Fibroblast of upper back skin (primary cell): ENCODE data around the gene TPSG1.
"Not testable (repeated sequence)": the region's sequence is repeated elsewhere in the genome, so short reads cannot be mapped to it uniquely, and the experiment has no call there.

Source experiments
- DNase-seq: peaks from one replicate; pipeline ENCODE4 v3.0.0-alpha.2; 2013

TPSG1 gene

DNA sequence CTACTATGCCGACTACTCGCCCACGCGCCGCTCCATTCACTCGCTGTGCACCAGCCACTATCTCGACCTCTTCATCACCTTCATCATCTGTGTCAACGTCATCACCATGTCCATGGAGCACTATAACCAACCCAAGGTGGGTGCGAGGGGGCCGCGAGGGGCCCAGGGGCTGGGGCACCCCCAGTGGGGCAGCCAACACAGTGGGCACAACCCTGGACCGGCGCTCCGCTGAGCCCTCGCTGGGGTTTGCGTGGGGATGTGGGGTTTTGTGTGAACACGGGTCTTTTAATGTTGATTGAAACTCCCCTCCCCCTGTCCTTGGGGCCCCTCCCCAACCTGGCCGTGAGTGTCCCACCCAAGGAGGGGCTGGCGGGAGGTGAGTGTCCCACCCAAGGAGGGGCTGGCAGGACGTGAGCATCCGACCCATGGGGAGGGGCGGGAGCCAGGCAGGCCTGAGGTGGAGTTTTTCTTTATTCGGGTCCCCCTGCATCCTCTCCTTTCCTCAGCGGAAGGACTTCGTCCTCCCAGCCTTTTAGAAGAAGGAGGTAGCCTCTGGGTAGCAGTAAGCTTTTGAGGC, 11.2 kb downstream of the TPSG1 start:
- no peak for DNase-seq

DNA sequence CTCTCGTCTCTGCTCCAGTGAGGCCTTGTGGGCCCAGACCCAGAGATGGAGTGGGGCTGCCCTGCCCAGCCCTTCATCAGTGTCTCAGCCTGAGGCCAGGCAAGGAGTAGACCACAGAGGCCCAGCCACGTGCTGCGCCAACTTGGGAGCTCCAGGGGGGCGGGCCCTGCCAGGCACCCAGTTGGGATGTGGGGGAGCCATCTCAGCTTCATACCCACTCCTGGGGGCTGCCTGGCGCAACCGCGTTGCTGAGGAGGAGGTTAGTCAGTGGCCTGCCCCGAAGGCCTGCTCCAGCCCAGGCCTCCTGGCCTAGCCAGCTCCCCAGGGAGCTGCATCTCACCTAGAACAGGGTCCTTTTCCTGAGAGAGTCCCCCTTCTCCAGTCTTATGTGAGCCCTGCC, 11.8 kb downstream of the TPSG1 start:
- no peak for DNase-seq

DNA sequence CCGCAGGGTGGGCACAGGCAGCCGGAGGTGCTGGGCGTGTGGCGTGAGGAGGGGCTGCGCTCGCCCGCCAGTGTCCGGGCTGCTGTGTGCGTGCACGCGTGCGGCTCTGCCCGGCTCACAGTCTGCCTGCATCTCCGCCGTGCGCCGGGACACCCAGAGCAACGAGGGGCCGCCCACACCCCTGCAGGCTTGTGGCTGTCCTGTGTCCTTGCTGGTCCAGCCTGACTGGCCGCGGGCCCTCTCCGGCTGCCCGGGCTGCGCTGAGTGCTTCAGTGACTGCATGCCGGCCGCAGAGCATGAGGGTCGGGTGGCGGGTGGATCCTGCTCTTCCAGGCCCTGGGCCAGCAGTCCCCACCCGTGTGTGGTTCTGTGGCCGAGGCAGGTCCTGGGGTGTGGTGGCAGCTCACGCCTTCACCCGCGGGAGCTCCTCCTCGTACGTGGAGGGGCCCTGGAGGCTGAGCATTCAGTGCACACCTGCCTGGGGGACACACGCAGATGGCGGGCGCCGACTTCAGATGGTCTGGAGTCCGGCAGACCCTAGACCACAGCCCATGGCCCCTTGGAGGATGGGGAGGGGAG, 12.4 kb downstream of the TPSG1 start:
- DNase-seq = no peak

DNA sequence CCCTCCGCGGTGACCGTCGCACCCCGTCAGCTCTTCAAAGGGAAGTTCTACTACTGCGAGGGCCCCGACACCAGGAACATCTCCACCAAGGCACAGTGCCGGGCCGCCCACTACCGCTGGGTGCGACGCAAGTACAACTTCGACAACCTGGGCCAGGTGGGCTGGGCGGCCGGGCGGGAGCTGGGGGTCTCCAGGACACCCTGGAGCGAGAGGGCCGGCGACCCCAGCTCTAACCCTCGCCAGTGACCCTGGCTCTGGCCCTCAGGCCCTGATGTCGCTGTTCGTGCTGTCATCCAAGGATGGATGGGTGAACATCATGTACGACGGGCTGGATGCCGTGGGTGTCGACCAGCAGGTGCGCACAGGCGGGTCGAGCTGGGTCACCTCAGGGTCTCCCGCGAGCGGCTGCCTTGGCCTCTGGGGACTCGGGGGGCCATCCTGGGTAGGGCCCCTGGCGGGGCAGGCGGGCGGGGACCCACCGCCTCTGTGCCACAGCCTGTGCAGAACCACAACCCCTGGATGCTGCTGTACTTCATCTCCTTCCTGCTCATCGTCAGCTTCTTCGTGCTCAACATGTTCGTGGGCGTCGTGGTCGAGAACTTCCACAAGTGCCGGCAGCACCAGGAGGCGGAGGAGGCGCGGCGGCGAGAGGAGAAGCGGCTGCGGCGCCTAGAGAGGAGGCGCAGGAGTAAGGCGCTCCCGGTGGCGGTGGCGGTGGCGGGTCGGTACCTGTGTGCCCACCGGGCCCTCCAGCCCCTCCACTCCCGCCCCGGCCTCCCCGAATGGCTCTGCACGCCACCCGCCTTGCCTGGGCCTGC, 13.4 kb downstream of the TPSG1 start:
- no peak for DNase-seq

DNA sequence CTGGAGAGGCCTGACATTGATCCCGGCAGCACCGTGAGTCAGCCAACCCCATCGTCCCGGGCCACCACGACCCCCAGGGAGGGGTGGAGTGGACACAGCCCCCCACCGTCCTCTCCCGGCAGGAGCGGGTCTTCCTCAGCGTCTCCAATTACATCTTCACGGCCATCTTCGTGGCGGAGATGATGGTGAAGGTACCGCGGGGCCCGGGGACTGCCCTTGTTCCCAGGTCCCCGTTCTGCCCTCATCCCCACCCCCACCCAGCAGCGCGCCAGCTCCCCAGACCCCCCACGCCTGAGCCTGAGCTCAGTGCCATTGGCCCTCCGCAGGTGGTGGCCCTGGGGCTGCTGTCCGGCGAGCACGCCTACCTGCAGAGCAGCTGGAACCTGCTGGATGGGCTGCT, 14.6 kb downstream of the TPSG1 start:
- no peak for DNase-seq

DNA sequence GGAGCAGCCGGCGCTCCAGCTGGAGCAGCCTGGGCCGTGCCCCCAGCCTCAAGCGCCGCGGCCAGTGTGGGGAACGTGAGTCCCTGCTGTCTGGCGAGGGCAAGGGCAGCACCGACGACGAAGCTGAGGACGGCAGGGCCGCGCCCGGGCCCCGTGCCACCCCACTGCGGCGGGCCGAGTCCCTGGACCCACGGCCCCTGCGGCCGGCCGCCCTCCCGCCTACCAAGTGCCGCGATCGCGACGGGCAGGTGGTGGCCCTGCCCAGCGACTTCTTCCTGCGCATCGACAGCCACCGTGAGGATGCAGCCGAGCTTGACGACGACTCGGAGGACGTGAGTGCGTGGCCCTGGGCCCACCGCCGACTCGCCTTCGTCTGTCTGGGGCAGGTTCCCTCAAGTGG, 16.0 kb downstream of the TPSG1 start:
- DNase-seq = no peak

DNA sequence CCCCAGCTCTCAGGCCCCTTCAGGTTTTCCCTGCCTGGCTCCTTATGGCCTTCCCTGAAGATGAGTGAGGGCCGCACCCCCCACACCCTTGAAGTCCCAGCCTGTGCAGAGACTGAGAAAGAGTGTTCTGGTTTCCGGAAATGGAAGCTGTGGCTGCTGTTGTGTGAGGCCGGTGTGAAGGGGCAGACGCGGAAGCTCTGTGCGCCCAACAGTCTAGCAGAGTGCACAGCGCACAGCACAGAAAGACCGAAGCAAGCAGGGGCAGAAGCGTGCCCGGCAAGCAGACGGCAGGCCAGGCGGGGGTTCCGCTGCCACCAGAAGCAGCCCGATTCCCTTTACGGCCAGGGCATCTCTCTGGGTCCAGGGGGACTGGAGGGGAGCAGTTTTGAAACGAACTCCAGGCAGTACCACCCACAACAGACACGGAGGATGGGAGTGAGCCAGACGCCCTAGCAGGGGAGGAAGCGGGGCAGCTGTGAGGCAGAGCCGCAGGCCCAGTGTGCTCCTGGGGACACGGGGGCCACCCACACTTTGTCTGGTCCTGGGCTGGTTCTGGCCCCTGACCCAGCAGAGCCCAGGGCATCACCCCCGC, 16.7 kb downstream of the TPSG1 start:
- no peak for DNase-seq

GRCh38 chr16:1206786-1207185, 18.3 kb downstream of the TPSG1 start:
- no peak for DNase-seq

GRCh38 chr16:1206326-1206725, 18.7 kb downstream of the TPSG1 start:
- no peak for DNase-seq

- DNase-seq = no peak
These were observed 20.1 kb downstream of the TPSG1 start for GRCh38 chr16:1204933-1205332.

DNA sequence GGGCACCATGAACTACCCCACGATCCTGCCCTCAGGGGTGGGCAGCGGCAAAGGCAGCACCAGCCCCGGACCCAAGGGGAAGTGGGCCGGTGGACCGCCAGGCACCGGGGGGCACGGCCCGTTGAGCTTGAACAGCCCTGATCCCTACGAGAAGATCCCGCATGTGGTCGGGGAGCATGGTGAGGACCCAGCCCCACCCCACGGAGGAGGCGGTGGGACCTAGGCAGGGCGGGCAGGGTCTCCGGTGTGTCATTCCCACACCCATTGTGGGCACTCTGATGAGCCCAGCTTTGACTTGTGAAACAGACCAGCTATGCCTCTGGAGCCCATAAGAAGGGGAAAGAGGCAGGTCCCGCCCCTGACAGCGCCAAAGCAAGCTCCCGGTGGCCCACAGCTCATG, 22.8 kb downstream of the TPSG1 start:
- no peak for DNase-seq

DNA sequence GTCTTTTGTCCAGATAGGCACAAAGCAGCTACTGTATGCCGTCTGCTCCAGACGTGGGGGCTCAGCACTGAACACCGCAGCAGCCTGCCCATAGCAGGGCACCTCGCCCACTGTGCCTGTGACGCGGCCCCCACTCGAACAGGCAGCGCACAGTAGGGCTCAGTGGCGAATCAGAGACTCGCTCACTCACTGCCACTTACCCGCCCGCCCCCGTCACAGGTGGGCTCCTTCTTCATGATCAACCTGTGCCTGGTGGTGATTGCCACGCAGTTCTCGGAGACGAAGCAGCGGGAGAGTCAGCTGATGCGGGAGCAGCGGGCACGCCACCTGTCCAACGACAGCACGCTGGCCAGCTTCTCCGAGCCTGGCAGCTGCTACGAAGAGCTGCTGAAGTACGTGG, 23.6 kb downstream of the TPSG1 start:
- DNase-seq = no peak

DNA sequence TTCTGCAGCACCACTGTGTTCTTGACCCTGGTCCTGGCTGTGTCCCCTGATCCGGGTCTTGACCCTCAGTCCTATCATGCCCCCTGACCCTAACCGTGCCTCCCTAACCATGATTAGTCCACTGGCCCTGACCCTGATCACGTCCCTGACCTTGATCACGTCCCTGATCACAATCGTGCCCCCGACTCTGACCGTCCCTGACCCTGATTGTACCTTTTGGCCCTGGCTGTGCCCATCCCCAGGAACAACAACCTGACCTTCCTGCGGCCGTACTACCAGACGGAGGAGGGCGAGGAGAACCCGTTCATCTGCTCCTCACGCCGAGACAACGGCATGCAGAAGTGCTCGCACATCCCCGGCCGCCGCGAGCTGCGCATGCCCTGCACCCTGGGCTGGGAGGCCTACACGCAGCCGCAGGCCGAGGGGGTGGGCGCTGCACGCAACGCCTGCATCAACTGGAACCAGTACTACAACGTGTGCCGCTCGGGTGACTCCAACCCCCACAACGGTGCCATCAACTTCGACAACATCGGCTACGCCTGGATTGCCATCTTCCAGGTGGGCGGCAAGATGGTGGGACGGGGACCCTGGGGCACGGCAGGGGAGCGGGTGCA, 24.9 kb downstream of the TPSG1 start:
- no peak for DNase-seq

DNA sequence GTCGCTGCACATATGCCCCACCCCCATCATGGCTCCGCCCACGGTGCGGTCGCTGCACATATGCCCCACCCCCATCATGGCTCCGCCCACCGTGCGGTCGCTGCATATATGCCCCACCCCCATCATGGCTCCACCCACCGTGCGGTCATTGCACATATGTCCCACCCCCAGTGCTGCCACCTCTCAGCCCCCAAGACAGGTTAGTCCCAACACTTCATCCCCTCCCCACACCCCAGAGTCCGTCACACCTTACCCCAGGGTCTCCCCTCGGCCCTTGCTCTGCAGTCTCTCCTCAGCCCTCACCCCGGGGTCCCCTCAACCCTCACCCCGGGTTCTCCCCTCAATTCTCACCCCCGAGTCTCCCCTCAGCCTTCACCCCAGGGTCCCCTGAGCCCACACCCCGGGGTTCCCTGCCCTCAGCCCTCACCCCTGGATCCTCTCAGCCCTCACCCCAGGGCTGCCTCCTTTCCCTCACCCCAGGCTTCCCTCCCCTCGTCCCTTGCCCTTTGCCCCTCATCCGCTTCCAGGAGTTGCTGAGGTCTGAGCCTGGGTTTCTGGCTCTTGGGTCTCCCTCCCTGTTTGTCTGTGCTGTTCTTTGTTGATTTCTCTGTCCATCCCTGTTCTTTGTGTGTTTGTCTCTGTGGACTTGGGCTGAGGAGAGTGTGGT, 25.6 kb downstream of the TPSG1 start:
- no peak for DNase-seq

DNA sequence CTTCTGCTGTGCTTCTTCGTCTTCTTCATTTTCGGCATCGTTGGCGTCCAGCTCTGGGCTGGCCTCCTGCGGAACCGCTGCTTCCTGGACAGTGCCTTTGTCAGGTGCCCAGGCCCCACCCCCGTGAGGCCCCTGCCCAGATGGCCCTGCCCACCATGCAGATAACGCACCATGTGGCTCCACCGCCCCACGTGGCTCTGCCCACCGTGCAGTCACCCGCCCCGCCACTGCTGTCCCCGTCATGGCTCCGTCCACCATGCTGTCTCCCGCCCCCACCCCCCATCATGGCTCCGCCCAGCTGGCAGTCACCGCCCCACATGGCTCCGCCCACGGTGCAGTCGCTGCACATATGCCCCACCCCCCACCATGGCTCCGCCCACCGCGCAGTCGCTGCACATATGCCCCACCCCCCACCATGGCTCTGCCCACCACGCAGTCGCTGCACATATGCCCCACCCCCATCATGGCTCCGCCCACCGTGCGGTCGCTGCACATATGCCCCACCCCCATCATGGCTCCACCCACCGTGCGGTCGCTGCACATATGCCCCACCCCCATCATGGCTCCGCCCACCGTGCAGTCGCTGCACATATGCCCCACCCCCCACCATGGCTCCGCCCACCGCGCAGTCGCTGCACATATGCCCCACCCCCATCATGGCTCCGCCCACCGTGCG, 26.3 kb downstream of the TPSG1 start:
- DNase-seq = not testable (repeated sequence)

- no peak for DNase-seq
These were observed 26.9 kb downstream of the TPSG1 start for GRCh38 chr16:1198194-1198593.

- no peak for DNase-seq
These were observed 27.7 kb downstream of the TPSG1 start for GRCh38 chr16:1197237-1197866.

- DNase-seq = no peak
These were observed 28.6 kb downstream of the TPSG1 start for GRCh38 chr16:1196494-1196893.

DNA sequence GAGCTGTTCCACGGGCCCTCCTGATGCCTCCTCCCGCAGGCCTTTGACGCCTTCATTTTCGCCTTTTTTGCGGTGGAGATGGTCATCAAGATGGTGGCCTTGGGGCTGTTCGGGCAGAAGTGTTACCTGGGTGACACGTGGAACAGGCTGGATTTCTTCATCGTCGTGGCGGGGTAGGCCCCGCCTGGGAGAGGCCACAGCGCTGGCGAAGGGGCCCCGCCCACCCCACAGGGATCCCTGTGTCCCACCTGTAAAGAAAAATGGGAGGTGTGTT, 29.7 kb downstream of the TPSG1 start:
- DNase-seq = no peak

GRCh38 chr16:1194665-1195392, 30.2 kb downstream of the TPSG1 start:
- no peak for DNase-seq

- no peak for DNase-seq
These were observed 31.1 kb downstream of the TPSG1 start for GRCh38 chr16:1193825-1194581.
